NCI-H2227 (cell line): ENCODE results near the gene GIMAP8.
"Not testable (repeated sequence)": the region's sequence is repeated elsewhere in the genome, so short reads cannot be mapped to it uniquely, and the experiment has no call there.

Experiments
- DNase-seq: peaks from one replicate; lab custom pipeline; 2025; ENCODE audit not compliant: unreplicated experiment; lab: John Stamatoyannopoulos, UW

The GIMAP8 gene

GRCh38 chr7:150463461-150463860 lies 13.0 kb downstream of the GIMAP8 start:
- no peak for DNase-seq

GRCh38 chr7:150464962-150465361 lies 14.5 kb downstream of the GIMAP8 start:
- no peak for DNase-seq

- no peak for DNase-seq
Measured at GRCh38 chr7:150465414-150465813, 15.0 kb downstream of the GIMAP8 start.

- no peak for DNase-seq
Measured at GRCh38 chr7:150466477-150466876, 16.0 kb downstream of the GIMAP8 start.

DNA sequence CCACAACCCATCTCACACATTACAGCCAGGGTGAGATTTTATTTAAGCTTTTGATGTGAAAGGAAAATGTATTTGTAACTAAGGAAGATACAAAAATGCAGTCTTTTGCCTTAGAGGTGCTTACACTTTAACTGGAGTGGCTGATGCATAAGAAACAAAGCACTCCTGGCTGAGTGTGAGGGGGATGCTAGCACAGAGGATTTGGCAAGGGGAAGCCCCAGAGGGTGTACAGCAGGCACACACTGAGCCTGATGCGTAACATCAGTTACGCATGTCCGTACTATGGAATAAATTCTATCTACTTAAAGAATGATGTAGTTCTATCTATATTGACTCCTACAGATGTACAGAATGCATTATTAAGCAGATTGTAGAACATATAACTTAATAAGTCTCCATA lies 17.8 kb downstream of the GIMAP8 start:
- DNase-seq, result no peak

- no peak for DNase-seq
Measured at GRCh38 chr7:150471886-150472285, 21.5 kb downstream of the GIMAP8 start.

DNA sequence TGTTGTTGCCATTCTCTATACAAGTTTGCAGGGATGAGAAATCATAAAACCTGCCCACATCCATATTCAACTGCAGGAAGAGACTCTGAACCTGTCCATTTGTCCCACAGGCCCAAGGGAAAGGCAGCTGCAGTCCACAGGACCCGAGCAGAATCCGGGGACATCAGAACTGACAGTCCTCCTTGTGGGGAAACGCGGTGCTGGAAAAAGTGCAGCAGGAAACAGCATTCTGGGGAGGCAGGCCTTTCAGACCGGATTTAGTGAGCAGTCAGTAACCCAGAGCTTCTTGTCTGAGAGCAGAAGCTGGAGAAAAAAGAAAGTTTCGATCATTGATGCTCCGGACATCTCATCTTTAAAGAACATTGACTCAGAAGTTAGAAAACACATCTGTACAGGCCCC lies 23.5 kb downstream of the GIMAP8 start:
- no peak for DNase-seq

GRCh38 chr7:150476285-150476684 lies 25.9 kb downstream of the GIMAP8 start:
- DNase-seq, result no peak

- DNase-seq, result no peak
Measured at GRCh38 chr7:150476819-150477631, 26.6 kb downstream of the GIMAP8 start.

GRCh38 chr7:150479023-150479716 lies 28.7 kb downstream of the GIMAP8 start:
- DNase-seq, result no peak

- DNase-seq, result no peak
Measured at GRCh38 chr7:150481186-150481920, 30.9 kb downstream of the GIMAP8 start.

- DNase-seq, result no peak
Measured at GRCh38 chr7:150481922-150482321, 31.5 kb downstream of the GIMAP8 start.

GRCh38 chr7:150483514-150483913 lies 33.1 kb downstream of the GIMAP8 start:
- not testable (repeated sequence) for DNase-seq

DNA sequence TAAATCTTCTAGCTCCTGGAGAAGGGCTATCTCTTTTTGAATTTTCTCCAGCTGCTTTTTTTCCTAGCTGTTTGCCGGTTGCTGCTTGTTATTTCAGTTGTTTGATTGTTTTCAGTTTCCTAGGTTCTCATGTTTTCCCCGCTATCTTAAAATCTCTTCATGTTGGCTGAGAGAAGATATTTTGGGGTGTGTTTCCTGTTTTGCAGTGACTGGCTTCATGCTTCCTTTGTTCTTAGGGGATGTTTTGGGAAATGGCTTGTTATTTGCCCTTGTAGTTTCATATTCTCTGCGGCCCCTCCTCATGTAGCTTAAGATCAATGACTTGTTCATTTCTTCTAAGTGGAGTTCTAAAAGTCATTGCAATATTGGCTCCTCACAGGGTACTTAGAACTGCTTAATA lies 33.6 kb downstream of the GIMAP8 start:
- not testable (repeated sequence) for DNase-seq

DNA sequence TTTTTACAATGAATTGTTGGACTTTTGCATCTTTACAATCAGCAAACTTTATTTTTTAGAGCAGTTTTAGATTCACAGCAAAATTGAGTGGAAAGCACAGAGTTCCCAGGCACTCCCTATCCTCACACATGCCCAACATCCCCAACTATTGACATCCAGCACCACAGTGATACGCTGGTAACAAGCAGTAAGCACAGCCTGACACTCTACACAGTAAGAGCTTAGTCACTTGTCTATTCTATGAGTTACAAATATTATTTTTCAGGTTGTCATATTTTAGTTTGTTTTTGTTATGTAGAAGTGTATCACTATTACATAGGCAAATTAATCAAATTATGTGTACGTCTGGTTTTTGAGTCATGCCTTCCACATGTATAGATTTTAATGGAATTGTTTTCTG lies 37.2 kb downstream of the GIMAP8 start:
- no peak for DNase-seq

- DNase-seq, result no peak
Measured at GRCh38 chr7:150489782-150490181, 39.4 kb downstream of the GIMAP8 start.

DNA sequence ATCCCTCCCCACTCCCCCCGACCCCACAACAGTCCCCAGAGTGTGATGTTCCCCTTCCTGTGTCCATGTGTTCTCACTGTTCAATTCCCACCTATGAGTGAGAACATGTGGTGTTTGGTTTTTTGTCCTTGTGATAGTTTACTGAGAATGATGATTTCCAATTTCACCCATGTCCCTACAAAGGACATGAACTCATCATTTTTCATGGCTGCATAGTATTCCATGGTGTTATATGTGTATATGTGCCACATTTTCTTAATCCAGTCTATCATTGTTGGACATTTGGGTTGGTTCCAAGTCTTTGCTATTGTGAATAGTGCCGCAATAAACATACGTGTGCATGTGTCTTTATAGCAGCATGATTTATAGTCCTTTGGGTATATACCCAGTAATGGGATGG lies 43.0 kb downstream of the GIMAP8 start:
- not testable (repeated sequence) for DNase-seq

DNA sequence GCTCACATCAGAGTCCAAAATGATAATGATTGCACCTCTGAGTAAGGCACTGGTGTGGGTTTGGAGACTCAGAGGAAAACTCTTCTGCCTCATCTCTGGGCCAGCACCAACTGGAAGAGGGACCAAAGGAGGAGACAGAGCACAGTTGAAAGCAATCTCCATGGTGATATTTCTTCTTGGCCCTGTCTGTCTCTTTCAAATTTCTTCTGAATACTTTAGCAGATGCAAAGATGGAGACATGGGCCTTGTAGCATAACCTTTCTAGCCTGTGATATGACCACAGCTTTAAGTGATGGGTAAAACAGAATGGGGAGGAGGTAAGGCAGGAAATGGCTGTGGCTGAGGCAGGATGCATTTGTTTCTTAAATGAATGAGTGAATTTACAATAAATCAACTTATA lies 52.1 kb downstream of the GIMAP8 start:
- no peak for DNase-seq

- no peak for DNase-seq
Measured at GRCh38 chr7:150503155-150503554, 52.7 kb downstream of the GIMAP8 start.

DNA sequence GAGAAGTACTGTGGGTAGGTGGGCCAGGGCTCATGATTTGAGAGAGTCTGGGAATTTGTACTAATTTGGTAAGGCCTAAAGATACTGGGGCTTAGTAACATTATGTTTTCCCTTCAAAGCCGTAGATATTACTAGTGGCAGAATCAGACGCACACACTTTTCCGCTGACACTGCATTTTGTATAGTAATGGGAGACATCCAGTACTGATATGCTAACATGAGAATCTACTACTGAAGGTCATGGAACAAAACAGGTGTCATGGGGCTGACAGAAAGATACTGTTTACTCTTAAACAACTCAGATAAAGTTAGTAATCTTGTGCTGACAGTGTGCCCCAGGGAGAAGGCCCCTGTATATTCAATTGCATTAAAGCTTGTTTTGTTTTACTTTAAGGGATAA lies 53.2 kb downstream of the GIMAP8 start:
- no peak for DNase-seq

DNA sequence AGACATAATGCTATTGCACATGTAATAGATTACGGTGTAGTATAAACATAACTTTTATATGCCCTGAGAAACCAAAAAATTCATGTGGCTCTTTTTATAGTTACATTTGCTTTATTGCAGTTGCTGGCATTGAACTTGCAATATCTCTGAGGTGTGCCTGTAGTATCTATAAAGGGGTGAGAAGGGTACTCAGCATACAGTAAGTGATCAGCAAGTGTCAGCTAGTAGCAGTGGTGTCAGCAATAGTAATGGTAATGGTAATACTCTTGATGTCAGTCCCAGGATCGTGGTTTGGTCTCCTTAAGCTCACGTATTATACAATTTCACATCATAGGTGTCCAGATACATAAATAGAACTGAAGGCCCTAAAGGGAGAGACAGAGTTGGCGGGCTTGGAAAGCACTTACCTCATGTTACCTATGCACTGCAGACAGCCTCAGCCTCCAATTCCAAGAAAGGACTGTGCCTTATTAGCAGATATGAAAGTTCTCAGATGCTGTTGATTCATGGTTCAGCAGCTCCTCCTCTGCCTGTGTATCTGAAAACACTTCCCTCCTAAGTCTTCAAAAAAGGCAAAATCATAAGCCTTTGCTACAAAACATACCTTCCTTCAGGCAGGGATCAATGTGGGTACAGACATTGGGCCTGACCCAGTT lies 57.6 kb downstream of the GIMAP8 start:
- DNase-seq, result no peak
